Measurements from ENCODE around the gene SUN1. TPM values are rescaled to one million over a fixed set of nuclear protein-coding genes. Genes with fewer than 3 reads are reported as not detected.

SUN1 gene
- total RNA-seq, 6 experiments from 2014 or later: 51.0 to 69.8 (median 61.2) TPM

DNA sequence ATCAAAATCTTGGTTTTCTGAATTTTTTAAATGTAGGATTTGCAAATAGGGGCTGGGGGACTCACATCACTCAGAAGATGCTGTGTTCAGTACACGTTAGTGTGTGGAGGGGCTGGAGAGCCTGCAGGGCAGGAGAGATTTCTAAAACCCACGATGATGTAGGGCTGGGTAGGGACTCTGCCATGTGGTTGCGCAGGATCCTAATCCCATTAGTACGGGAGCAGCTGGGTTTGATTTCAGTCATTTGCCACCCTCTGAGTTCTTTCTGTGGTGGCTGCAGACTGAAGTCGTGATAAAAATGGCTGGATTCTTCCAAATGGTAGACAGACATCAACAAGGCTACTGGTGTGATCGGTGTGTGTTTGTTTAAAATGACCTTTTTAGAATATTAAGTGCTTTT lies 29.9 kb downstream of the SUN1 start:
- Mint-ChIP-seq H3K4me3 (no peak overlapping the region), H3K27me3 (ENCODE audit: insufficient read depth) (peaks cover under 1% of the 10 kb centered on the region; the same call in 1 of the 2 replicates), H3K9me3 (no peaks in the 10 kb centered on the region), H3K4me1 (ENCODE audit: low read depth) (peaks cover 8% of the 10 kb centered on the region), H3K27ac (no peak overlapping the region), H3K36me3 (ENCODE audit: low read depth) (peaks cover 46% of the 10 kb centered on the region)
- TF ChIP-seq, protein P1, sequence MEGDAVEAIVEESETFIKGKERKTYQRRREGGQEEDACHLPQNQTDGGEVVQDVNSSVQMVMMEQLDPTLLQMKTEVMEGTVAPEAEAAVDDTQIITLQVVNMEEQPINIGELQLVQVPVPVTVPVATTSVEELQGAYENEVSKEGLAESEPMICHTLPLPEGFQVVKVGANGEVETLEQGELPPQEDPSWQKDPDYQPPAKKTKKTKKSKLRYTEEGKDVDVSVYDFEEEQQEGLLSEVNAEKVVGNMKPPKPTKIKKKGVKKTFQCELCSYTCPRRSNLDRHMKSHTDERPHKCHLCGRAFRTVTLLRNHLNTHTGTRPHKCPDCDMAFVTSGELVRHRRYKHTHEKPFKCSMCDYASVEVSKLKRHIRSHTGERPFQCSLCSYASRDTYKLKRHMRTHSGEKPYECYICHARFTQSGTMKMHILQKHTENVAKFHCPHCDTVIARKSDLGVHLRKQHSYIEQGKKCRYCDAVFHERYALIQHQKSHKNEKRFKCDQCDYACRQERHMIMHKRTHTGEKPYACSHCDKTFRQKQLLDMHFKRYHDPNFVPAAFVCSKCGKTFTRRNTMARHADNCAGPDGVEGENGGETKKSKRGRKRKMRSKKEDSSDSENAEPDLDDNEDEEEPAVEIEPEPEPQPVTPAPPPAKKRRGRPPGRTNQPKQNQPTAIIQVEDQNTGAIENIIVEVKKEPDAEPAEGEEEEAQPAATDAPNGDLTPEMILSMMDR (IDR thresholded peaks at IDR 0.05): no peak
- no peak for DNase-seq

DNA sequence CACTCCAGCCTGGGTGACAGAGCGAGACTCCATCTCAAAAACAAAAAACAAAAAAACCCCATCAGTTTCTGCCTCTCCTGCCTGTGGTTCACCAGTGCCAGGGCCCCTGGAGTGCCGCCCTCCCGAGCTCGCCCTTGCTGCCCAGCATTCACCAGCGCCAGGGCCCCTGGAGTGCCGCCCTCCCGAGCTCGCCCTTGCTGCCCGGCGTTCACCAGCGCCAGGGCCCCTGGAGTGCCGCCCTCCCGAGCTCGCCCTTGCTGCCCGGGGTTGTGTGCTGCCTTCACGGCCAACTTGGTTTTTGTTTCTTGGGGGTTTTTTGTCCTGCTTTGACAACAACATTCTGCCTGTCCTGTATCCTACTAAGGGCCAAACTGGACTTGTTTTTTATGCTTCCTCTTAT lies 30.8 kb downstream of the SUN1 start:
- Mint-ChIP-seq H3K4me3 (no peak overlapping the region), H3K4me1 (ENCODE audit: low read depth) (peaks cover 17% of the 10 kb centered on the region), H3K9me3 (no peaks in the 10 kb centered on the region), H3K27me3 (ENCODE audit: insufficient read depth) (no peaks in the 10 kb centered on the region), H3K36me3 (ENCODE audit: low read depth) (peaks cover 46% of the 10 kb centered on the region), H3K27ac (no peak overlapping the region)
- TF ChIP-seq, protein P1 (IDR thresholded peaks at IDR 0.05): no peak
- no peak for DNase-seq

DNA sequence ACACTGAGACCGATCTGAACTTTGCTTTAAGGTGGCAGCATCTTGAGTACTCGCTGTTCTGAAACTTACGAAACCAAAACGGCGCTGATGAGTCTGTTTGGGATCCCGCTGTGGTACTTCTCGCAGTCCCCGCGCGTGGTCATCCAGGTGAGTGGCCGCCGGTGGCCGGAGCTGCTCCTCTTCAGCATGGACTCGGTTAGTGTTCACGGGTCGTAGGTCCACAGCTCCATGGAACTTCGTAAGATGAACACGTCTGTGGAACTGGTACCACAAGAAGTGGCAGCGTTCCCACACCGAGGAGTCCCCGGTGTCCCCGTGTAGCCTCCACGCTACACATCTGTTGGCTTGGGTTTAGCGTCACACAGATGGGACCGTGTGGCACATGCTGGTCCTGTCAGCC lies 33.6 kb downstream of the SUN1 start:
- Mint-ChIP-seq H3K36me3 (ENCODE audit: low read depth) (peaks cover 40% of the 10 kb centered on the region), H3K27me3 (ENCODE audit: insufficient read depth) (no peaks in the 10 kb centered on the region), H3K9me3 (no peaks in the 10 kb centered on the region), H3K27ac (peak overlapping the region; percentile 49), H3K4me1 (ENCODE audit: low read depth) (peaks cover 18% of the 10 kb centered on the region), H3K4me3 (no peak overlapping the region)
- DNase-seq: no peak
- TF ChIP-seq, protein P1 (IDR thresholded peaks at IDR 0.05): no peak

- Mint-ChIP-seq H3K4me1 (ENCODE audit: low read depth) (peaks cover 18% of the 10 kb centered on the region), H3K27ac (peak overlapping the region; percentile 91), H3K9me3 (no peaks in the 10 kb centered on the region), H3K4me3 (peak overlapping the region; percentile 51), H3K36me3 (ENCODE audit: low read depth) (peaks cover 30% of the 10 kb centered on the region), H3K27me3 (ENCODE audit: insufficient read depth) (no peaks in the 10 kb centered on the region)
- peak; percentile 94 for DNase-seq
- TF ChIP-seq, protein P1 (IDR thresholded peaks at IDR 0.05): no peak
Observed at GRCh38 chr7:867001-867405, 34.7 kb downstream of the SUN1 start.

- H3K9me3 Mint-ChIP-seq: no peaks in the 10 kb centered on the region
- peak overlapping the region; percentile 91 for H3K27ac Mint-ChIP-seq
- peaks cover 30% of the 10 kb centered on the region for H3K36me3 Mint-ChIP-seq (ENCODE audit: low read depth)
- H3K4me1 Mint-ChIP-seq (ENCODE audit: low read depth): peaks cover 18% of the 10 kb centered on the region
- DNase-seq: peak; percentile 84
- H3K4me3 Mint-ChIP-seq: peak overlapping the region; percentile 51
- no peaks in the 10 kb centered on the region for H3K27me3 Mint-ChIP-seq (ENCODE audit: insufficient read depth)
- TF ChIP-seq, protein P1 (IDR thresholded peaks at IDR 0.05): peak; percentile 33; the same call in 1 of the 2 replicates
Observed at GRCh38 chr7:867406-868188, 35.3 kb downstream of the SUN1 start.
